GDM1 (cell line): Measurements from ENCODE around the gene HGD.
"Not testable (repeated sequence)": the region's sequence is repeated elsewhere in the genome, so short reads cannot be mapped to it uniquely, and the experiment has no call there.

Source experiments
- DNase-seq: peaks from one replicate; lab custom pipeline; 2025; lab: John Stamatoyannopoulos, UW

Gene HGD, protein sequence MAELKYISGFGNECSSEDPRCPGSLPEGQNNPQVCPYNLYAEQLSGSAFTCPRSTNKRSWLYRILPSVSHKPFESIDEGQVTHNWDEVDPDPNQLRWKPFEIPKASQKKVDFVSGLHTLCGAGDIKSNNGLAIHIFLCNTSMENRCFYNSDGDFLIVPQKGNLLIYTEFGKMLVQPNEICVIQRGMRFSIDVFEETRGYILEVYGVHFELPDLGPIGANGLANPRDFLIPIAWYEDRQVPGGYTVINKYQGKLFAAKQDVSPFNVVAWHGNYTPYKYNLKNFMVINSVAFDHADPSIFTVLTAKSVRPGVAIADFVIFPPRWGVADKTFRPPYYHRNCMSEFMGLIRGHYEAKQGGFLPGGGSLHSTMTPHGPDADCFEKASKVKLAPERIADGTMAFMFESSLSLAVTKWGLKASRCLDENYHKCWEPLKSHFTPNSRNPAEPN

DNA sequence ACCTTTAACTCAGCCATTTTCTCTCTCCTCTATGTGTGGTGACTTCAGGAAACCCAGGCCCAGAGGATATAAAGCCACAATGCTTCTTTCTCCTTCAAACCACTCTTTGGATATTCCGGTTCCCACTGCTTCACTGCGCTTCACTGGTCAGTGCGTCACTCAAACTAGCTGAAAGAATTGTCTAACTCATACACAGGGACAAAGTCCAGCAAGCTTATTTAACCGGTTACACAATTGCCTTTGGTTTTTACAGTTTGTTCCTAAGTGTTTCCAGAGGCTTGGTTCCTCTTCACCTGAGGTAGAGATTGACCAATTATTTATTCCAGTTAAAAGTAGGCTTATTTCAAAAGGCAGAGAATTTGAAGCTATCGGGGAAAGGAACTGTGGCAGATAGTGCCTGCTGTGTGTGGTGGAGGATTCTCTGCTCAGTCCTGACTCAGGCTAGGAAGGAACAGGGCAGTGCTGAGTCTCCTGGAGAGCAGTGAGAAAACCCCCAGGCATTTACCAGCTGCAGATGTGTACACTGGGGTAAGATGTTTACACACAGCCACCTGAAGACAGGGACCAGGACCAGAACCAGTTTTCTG, at the start of gene HGD:
Gene HGD, minus strand, starts transcription at position 145 of the 587 bp plus-strand sequence. Its CDS starts 128 bp downstream, at position 17.
- no peak for DNase-seq

DNA sequence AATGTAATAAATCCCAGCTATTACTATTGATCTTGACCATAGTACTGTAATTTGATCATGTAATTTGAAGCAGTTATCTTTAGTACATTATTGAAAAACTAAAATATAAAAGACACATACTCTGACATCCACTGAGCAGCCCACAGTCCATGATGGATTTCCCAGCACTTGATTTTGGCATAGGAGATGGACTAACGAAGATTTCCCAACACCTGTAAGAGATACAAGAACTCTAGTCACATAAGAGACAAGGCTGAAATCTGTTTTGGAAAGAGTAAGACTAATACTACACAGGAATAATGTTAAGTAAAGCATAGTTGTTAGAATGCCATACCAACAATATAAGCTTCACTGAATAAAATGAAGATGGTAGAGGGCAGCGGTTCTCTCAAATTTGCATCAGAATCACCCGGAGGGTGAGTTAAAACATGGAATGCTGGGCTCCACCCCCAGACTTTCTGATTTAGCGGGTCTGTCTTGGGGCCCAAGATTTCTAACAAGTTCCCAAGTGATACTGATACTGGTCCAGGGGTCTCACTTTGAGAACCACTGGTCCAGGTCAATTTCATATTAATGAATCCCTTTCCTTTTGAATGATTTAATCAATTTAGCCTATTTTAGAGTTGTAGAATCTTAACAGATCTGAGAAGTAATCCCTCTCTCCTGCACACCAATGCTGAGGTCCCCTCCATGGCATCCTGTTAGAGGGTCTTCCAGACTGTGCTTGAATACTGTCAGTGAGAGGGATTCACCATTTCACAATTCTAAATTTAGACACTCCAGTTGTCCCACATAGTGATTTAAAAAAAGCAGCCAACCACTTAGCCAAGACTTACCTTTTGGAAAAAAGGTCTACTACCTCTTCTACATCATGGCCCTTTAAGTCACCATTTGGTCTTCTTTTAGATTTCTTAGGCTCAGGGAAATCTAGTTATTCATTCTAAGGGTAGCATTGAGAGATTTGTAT, 48.8 kb upstream of the HGD start:
- no peak for DNase-seq

DNA sequence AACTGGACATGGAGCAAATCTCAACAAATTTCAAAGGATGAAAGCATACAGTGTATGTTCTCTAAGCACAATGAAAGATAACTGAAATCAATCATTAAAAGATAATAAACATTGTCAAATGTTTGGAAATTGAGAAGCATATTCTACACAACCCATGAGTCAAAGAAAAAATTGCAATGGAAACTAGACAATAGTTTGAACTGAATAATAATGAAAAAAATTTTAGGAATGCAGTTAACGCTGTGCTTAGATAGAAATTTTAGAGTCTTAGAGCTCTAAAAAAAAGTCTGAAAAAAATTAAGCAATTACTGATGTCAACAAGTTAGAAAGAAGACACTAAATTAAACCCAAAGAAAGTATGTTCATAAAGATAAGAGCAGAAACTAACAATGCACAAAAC, 44.8 kb upstream of the HGD start:
- DNase-seq, result no peak

DNA sequence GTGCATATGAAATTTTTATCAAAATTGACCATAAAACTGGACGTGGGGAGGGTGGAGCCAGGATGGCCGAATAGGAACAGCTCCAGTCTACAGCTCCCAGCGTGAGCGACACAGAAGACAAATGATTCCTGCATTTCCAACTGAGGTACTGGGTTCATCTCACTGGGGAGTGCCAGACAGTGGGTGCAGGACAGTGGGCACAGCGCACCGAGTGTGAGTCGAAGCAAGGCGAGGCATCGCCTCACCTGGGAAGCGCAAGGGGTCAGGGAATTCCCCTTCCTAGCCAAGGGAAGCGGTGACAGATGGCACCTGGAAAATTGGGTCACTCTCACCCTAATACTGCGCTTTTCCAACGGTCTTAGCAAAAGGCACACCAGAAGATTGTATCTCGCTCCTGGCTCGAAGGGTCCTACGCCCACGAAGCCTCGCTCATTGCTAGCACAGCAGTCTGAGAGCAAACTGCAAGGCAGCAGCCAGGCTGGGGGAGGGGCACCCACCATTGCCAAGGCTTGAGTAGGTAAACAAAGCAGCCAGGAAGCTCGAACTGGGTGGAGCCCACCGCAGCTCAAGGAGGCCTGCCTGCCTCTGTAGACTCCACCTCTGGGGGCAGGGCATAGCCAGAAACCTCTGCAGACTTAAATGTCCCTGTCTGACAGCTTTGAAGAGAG, 37.3 kb upstream of the HGD start:
- DNase-seq, result not testable (repeated sequence)

GRCh38 chr3:120713262-120713661, 31.2 kb upstream of the HGD start:
- no peak for DNase-seq

GRCh38 chr3:120710369-120710768, 28.3 kb upstream of the HGD start:
- DNase-seq, result no peak

GRCh38 chr3:120708408-120708807, 26.4 kb upstream of the HGD start:
- no peak for DNase-seq

DNA sequence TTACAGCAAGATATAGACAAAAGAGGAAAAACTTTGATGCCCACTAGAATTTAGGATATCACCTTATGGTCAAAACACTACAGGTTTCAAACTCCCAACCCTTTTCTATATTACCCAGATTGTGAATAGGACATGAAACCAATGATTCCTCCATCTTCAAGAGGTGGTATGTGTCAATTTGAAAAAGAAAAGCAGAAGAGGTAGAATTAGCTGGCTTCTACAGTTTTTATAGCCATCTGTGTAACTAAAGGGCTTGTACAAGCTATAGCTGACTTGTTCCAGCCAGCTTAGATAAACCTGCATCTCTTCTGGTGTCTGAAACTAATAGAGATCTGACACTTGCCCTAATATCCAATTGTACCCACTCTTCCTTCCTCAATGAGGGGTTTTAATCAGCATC, 24.9 kb upstream of the HGD start:
- no peak for DNase-seq

- no peak for DNase-seq
Observed at GRCh38 chr3:120705884-120706582, 24.0 kb upstream of the HGD start.

DNA sequence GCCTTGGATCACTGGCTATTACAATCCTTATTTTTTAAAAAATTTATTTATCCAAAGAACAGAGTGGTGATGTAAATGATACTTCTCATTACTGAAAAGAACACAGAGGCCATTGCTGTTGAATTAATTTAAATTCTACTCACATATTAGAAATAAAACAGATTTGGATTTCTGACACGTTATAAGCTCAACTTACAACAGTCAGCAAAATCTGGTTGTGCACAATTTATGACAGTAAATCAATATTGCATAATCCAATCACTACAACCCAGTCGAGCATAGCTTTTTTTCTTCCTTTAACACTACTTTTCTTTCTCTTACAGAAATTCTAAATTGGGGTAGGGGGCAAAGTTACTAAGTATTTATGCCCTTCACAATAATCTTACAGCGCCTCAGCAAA, 17.3 kb upstream of the HGD start:
- no peak for DNase-seq

DNA sequence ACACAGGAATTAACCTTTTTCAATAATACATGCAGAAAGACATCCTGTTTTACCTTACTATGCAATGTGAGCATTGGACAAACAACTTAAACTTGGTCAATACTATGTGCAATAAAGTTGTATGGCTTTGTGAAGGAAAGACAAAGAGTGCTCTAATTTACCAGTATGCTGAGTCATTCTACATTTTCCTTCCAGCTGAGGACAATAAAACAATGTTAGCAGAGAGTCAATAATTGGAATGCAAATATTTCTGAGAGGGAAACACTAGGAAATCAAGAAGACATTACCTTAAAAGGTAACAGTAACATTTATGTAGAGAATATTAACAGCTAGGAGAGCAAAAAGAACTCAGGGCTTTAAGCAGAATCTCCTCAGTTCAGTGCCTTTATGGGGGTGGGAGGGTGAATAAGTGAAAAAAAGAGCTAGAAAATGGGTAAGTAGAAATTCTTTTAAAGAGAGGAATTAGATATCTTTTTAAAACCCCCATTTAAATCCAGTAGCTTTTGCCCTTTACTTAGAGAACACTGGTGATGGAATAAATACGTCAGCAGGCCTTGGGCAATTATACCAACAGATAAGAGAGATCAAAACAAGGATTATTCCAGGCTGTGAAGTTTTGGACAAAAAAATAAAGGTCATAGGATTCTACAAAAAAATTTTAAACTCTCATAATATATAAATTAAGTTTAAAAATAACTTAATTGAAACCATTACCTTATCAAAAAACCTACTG, 11.6 kb upstream of the HGD start:
- DNase-seq, result no peak

- DNase-seq, result no peak
Observed at GRCh38 chr3:120689395-120689794, 7.4 kb upstream of the HGD start.

- DNase-seq, result no peak
Observed at GRCh38 chr3:120688121-120688520, 6.1 kb upstream of the HGD start.

DNA sequence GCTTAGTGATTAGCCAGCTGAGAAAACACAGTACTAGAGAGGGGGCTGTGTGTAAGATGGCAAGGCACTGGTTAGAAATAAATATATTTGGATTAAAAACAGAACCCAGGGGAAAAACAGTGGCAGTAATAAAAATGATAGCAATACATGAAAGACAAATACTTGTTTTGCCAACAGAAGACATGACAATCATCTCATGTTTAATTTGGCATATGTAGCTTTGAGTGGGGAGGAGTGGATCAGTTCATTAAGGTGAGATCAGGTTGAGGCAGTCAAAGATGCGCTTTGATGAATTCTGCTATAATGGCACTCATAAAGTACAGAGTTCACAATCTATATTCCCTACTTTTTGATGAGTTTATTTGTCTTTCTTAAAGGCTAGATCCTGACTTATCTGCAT, 3.4 kb upstream of the HGD start:
- no peak for DNase-seq

GRCh38 chr3:120684896-120685295, 2.9 kb upstream of the HGD start:
- no peak for DNase-seq

- DNase-seq, result no peak
Observed at GRCh38 chr3:120683671-120684301, 1.7 kb upstream of the HGD start.

GRCh38 chr3:120683213-120683612, 1.2 kb upstream of the HGD start:
- DNase-seq, result no peak

- no peak for DNase-seq
Observed at GRCh38 chr3:120681506-120682038, 467 bp downstream of the HGD start.

DNA sequence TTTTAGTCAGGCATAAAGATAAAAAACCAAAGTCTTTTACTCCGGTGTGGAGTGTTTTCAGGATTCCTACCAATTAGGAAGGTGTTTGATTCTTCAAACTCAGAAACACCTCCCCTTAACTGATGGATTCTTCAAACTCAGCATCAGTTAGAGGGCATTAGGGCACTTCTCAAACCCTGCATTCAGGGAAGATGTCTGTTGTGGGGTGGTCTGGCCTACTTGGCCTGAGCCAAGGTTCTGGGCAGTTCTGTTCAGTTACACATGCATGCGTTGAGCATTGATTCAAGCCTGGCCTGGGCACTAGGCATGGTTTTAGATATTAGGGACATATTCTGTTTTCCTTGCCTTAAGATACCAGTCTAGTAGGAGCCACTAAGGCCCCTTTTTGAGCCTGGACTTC, 1.0 kb downstream of the HGD start:
- no peak for DNase-seq
